Subcutaneous adipose tissue (tissue), 4 donors: ENCODE data around the gene CXCL6. TPM values are rescaled to one million over a fixed set of nuclear protein-coding genes. Genes with fewer than 3 reads are reported as not detected.

Source experiments
- total RNA-seq, 4 donors: library from RNA; depleted of rRNA; stranded (reverse); fragments of >200 nt; gene quantifications; one replicate each; pipeline ENCODE4 v1.1.0, GENCODE V29; 2016
- TF ChIP-seq, protein P1 (sequence below): fragments of 450-650 bp; IDR thresholded peaks from one replicate; pipeline ENCODE4 v1.5.1; 2016; ENCODE audit warnings: low read depth, mild to moderate bottlenecking, control low read depth, antibody characterized with exemption, moderate library complexity

The CXCL6 gene
- total RNA-seq, 4 donors from 2014 or later: 0.22 TPM; not detected in 3

DNA sequence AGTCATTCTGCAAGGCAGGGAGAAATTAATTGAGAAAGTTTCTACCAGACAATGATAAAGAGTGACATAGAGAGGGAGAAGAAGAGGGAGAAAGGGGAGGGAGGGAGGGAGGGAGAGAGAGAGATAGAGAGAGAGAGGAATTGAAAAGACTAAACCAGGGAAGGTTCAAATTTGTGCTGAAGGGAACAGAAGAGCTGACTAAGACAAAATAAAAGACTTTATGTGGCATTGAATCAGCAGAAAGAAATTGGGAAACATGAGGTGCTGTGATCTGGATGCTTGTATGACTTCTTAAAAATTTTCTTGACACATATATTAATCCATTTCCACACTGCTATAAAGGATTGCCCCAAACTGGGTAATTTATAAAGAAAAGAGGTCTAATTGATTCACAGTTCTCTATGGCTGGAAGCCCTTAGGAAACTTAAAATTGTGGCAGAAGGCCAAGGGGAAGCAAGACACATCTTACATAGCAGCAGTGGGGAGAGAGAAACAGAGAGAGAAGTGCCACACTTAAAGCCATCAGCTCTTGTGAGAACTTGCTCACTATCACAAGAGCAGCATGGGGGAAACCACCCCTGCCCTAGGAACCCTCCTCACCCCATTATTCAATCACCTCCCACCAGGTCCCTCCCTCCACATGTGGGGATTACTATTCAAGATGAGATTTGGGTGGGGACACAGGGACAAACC lies 13.5 kb upstream of the CXCL6 start:
- TF ChIP-seq, protein P1, sequence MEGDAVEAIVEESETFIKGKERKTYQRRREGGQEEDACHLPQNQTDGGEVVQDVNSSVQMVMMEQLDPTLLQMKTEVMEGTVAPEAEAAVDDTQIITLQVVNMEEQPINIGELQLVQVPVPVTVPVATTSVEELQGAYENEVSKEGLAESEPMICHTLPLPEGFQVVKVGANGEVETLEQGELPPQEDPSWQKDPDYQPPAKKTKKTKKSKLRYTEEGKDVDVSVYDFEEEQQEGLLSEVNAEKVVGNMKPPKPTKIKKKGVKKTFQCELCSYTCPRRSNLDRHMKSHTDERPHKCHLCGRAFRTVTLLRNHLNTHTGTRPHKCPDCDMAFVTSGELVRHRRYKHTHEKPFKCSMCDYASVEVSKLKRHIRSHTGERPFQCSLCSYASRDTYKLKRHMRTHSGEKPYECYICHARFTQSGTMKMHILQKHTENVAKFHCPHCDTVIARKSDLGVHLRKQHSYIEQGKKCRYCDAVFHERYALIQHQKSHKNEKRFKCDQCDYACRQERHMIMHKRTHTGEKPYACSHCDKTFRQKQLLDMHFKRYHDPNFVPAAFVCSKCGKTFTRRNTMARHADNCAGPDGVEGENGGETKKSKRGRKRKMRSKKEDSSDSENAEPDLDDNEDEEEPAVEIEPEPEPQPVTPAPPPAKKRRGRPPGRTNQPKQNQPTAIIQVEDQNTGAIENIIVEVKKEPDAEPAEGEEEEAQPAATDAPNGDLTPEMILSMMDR: no peak

DNA sequence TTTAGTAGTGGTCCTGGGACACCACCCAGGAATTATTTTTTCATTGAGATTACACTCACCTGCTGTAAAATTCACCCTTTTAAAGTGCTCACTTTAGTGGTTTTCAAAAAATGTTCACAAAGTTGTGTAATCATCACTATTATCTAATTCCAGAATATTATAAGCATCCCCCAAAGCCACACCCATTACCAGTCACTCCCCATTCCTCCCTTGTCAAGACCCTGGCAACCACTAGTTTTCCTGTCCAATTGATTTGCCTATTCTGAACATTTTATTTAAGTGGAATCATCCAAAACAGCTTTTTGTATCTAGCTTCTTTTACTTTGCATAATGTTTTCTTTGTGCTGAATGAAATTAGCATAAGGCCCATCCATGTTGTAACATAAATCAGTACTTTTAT lies 12.7 kb upstream of the CXCL6 start:
- TF ChIP-seq, protein P1: no peak

DNA sequence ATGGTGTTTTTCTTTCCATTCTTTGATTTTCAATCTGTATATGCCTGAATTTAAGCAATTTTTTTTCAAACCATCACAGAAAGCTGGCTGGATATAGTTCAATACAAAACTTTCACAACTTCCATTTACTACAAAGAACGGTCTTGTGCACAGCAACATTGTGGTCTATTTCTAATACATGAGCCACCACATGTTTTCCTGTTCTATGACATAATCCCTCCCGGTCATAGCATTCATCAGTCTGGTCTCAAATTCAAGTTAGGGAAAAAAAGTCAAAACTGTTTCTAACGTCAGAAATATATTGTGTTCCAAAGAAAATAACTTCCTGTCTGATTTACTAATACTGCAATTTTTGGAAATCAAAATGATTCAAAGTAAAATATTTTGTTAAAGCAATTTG lies 7.5 kb upstream of the CXCL6 start:
- TF ChIP-seq, protein P1: no peak

DNA sequence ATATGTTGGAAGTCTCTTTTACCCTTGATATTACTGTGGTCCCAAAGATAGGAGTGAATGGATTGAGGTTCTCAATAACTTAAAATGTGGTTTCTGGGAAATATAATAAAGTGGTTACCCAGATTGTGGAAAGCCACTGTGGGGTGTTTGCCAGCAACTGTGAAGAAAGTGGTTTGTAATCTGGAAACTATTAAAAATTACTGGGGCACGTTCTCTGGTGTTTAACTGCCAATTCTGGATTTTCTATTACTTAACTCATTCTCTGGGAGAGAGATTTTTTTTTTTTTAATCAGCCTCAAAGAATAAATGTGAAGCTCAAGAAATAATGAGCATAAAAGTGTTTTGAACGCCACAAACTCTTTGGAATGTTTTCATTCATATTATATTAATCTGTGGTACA lies 4.9 kb upstream of the CXCL6 start:
- TF ChIP-seq, protein P1: no peak

DNA sequence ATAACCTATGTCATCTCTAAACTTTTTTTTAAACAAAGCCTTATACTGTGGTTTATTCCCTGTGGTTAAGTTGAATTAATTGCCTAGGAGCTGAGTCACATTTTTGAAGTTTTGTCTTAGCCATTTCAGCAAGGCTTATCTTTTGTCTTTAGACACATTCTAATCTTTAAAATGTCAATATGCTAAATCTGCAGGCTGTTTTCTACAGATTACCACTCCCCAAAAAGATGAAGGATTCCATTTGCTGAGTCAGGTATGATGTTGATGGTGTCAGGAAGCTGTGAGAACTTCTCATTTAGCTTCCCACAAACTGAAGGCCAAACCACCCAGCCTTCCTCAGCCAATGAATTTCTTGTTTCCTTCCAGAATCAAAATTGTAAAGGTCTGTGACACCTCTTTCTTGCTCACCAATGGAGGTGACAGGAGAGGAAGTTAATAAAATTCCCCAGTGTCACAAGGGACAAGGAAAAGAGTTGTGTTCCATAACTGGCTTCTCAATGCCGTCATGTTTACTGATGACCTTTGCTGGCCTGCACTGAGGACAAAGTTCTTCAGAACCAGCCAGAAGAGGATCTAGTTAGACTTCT lies 3.7 kb upstream of the CXCL6 start:
- TF ChIP-seq, protein P1: no peak

DNA sequence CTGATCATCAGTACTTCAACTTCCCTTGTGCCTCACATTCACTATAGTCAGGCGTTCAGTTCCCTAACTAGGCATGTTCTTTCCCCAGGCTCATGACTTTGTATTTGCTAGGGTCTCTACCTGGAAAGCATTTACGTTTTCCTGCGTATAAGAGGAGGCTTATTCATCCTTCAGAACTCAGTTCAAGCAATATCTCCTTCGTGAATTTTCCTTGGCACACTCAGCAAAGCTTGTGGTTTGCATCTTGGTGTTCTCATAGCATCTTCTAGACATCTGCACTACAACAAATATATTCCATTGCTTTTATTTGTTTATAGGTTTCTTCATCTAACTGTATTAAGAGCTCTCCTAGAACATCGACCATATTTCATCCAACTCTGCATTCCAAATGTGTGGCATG lies 2.6 kb downstream of the CXCL6 start:
- TF ChIP-seq, protein P1: no peak

DNA sequence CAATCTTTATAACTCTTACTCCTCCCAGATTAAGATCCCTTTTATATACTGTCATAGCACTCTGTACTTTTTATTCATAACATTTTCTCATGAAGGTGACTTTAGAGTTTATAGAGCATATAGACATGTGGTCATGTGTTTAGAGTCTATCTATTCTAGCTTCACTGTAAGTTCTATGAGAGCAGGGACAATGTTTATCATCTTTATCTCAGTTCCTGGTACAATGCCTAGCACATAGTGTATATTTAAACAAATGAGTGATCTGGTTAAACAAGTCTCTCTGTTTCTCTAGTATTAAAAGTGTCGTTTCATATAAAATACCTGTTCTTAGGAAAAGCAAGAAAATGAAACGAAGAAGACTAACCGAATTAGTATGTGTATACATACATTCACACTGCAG lies 3.2 kb downstream of the CXCL6 start:
- TF ChIP-seq, protein P1: no peak
